ENCODE data around the gene UBR4. TPM values are rescaled to one million over a fixed set of nuclear protein-coding genes. Genes with fewer than 3 reads are reported as not detected.
"Not testable (repeated sequence)": the region's sequence is repeated elsewhere in the genome, so short reads cannot be mapped to it uniquely, and the experiment has no call there.

UBR4 gene
- polyA plus RNA-seq, 3 donors: 109 to 149 (median 124) TPM

DNA sequence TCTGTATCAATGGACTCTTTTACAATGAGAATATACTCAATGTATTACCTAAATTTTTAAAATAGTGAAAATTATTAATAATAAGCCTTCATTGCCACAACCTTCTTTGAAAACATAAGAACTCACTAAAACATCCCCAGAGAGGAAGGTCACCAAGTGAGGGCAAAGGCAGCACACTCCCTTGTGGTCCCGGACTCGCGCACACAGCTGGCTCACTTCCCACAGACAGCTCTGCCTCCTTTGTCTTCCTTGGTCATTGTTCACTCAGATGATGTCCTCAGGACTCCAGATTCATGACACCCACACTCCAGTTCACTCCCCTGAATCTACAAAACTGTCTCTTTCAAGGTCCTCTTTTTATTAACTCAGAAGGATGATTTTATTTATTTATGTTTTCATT, 19.2 kb upstream of the UBR4 start:
- DNase-seq (ENCODE audit: extremely low read depth in 1 of 11, low read depth in 9 of 11, low spot score in 4 of 11): no peak

GRCh38 chr1:19222979-19223824, 13.1 kb upstream of the UBR4 start:
- no peak for DNase-seq (ENCODE audit: extremely low read depth in 1 of 11, low read depth in 9 of 11, low spot score in 4 of 11)

DNA sequence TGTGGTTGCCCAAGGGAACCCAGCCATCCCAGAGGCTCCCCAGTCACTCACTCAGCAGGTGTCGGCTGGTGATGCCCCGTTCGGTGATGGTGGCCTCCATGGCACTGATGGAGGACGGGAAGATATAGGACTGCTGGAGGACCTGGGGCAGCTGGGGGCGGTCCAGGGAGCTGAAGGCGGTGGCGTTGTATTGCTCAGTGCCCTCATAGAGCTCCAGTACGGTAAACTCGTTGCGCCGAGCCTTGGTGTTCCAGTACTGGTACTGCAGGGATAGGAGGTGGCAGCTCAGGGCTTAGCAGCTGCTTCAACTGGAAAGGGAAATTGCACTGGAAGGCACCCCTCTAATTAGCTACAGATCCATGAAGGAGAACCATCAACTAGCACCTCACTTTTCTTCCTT, 12.5 kb upstream of the UBR4 start:
- DNase-seq (ENCODE audit: extremely low read depth in 1 of 11, low read depth in 9 of 11, low spot score in 4 of 11): no peak

DNA sequence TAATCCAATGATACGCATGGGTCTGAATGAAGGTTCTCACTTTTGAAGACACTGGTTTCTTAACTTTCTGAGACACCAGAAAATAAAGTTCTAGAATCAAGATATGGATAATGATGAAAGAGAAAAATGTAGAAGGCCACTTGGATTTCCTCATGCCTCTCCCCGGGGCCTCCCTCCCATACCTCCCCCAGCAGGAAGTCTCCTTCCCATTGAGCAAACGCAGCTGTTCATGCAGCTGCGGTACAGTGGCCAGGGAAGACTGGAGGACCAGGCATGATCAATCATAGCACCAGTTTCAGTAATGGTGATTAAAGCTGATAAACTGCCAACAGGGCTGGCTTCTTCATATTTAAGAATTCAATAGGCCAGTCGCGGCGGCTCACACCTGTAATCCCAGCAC, 10.9 kb upstream of the UBR4 start:
- DNase-seq (ENCODE audit: extremely low read depth in 1 of 11, low read depth in 9 of 11, low spot score in 4 of 11): peak in 7 of 11 donors; percentile 6 to 45 (median 29)

- DNase-seq (ENCODE audit: extremely low read depth in 1 of 11, low read depth in 9 of 11, low spot score in 4 of 11): no peak
These were observed 10.2 kb upstream of the UBR4 start for GRCh38 chr1:19220080-19220846.

- no peak for DNase-seq (ENCODE audit: extremely low read depth in 1 of 11, low read depth in 9 of 11, low spot score in 4 of 11)
These were observed 9.4 kb upstream of the UBR4 start for GRCh38 chr1:19219451-19219850.

GRCh38 chr1:19216585-19216984, 6.5 kb upstream of the UBR4 start:
- DNase-seq (ENCODE audit: extremely low read depth in 1 of 11, low read depth in 9 of 11, low spot score in 4 of 11): not testable (repeated sequence)

DNA sequence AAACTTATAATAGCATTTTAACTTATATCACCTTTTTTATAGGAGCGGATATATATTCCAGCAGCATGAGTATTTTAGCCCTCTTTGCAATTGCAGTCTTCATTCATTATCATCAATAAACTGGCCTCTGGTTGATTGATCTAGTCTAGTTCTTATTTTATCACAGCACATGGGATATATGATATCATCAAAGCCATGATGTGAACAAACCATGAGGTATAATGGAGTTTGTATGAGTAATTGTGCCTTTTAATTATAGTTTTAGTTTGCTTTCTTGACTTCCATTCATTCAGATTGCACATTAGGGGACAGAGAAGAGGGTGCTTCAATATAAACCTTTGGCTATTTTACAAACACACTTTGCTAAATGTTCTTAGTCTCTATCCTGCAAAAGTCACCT, 3.5 kb upstream of the UBR4 start:
- no peak for DNase-seq (ENCODE audit: extremely low read depth in 1 of 11, low read depth in 9 of 11, low spot score in 4 of 11)

DNA sequence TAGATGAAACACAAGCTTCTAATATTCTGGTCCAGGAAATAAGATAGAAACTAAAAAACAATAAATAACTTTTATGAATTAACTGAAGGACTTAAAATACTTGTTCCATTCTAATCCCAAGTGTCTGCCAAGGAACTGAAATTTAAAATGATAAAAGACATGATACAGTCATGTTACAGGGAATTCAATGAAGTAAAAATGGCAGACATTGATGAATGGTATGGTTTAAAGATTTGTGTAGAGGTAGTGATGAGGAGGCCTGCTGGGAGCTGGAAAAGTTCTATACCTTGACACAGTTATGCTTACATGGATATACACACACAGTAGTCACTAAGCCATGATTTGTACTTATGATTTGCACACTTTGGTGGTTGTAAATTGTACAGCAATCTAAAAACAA, 2.1 kb upstream of the UBR4 start:
- DNase-seq (ENCODE audit: extremely low read depth in 1 of 11, low read depth in 9 of 11, low spot score in 4 of 11): no peak

GRCh38 chr1:19210772-19211549, 895 bp upstream of the UBR4 start:
- peak in 7 of 11 donors; percentile 7 to 29 (median 8) for DNase-seq (ENCODE audit: extremely low read depth in 1 of 11, low read depth in 9 of 11, low spot score in 4 of 11)

- peak in 8 of 11 donors; percentile 3 to 31 (median 20) for DNase-seq (ENCODE audit: extremely low read depth in 1 of 11, low read depth in 9 of 11, low spot score in 4 of 11)
These were observed 552 bp downstream of the UBR4 start for GRCh38 chr1:19209439-19209989.

- DNase-seq (ENCODE audit: extremely low read depth in 1 of 11, low read depth in 9 of 11, low spot score in 4 of 11): peak in 2 of 11 donors; percentile 2 to 7
These were observed 1.2 kb downstream of the UBR4 start for GRCh38 chr1:19208710-19209438.

- DNase-seq (ENCODE audit: extremely low read depth in 1 of 11, low read depth in 9 of 11, low spot score in 4 of 11): no peak
These were observed 3.1 kb downstream of the UBR4 start for GRCh38 chr1:19206947-19207346.

DNA sequence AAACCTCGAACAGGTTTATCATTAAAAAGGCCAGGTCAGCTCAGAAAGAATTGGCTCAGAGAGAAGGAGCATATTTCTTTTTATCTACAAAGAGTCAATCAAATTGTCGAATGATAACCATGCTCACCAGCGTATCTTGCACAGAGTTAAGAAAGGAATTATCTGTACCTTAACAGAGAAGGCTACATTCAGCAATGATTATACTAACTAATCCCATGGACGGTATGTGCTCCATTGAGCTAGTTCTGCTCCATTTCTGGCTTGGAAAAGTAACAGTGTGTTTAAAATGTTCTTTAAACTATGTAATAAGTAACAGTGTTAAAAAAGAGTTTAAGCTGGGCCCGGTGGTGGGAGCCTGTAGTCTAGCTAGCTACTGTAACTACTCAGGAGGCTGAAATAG, 4.2 kb downstream of the UBR4 start:
- no peak for DNase-seq (ENCODE audit: extremely low read depth in 1 of 11, low read depth in 9 of 11, low spot score in 4 of 11)

- no peak for DNase-seq (ENCODE audit: extremely low read depth in 1 of 11, low read depth in 9 of 11, low spot score in 4 of 11)
These were observed 4.7 kb downstream of the UBR4 start for GRCh38 chr1:19205403-19205802.

DNA sequence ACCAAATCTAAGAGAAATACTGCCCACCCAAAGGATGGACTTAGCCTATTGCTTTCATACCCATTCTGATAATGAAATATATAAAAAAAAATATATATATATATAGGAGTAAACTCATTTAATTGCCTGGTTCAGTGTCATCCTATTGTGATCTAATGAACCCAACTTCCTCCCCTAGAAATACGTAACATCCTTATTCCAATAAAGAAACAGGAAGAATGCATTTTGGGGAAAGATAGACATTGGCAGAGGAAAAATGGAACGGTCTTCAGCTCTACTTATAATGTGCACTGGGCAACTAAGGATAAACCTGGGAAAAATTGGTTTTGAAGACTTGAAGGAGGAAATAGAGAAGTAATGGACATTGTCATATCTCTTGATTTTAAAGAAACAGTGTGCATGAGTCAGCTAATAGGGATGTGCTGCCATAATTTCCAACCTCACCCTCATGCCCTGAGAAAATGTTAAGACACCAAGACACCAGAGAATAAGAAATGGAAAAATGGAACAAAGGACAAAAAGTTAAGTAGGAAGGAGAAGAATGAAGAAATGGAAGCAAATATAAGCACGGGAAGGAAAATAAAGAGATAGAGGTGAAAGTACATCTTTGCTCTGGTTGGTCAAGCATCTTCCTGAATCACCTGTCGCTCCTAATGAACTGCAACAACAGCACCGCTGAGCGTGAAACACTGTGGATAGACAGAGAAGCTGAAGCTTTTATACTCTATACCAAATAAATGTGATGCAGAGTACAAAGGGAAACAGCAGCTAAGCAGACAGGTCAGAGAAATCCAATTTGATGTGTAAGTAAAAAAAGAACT, 5.4 kb downstream of the UBR4 start:
- DNase-seq (ENCODE audit: extremely low read depth in 1 of 11, low read depth in 9 of 11, low spot score in 4 of 11): no peak

DNA sequence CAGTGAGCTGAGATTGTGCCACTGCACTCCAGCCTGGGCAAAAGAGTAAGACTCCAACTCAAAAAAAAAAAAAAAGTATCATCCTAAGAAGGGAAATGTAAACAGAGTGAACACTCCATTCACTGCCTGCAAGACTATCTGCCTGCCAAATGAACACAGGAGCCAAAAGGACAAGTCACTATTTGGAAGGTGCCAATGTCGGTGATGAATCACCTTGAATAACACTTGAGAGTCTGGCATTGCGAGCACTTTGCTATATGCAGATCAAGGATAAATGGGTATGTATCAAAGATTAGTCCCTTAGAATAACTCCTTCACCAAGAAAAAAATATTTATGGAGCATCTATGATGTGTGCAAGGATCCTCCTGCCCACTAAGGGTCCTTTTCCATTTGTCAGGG, 6.6 kb downstream of the UBR4 start:
- DNase-seq (ENCODE audit: extremely low read depth in 1 of 11, low read depth in 9 of 11, low spot score in 4 of 11): no peak

GRCh38 chr1:19202396-19202795, 7.7 kb downstream of the UBR4 start:
- no peak for DNase-seq (ENCODE audit: extremely low read depth in 1 of 11, low read depth in 9 of 11, low spot score in 4 of 11)
